Breast epithelium (tissue), 3 donors: Measurements from ENCODE around the gene CAMTA1.

Source experiments
- CTCF ChIP-seq, 3 donors: fragments of 450-650 bp; IDR thresholded peaks; one replicate each; pipeline ENCODE4 v1.5.1; 2016 to 2017; ENCODE audit warnings: antibody characterized with exemption in 3 of 3, mild to moderate bottlenecking in 3 of 3, moderate library complexity in 3 of 3
- POLR2A ChIP-seq: fragments of 450-650 bp; IDR thresholded peaks from one replicate; pipeline ENCODE4 v1.6.1; 2016; ENCODE audit warnings: antibody characterized with exemption, mild to moderate bottlenecking, moderate library complexity

- TF ChIP-seq CTCF (IDR thresholded peaks at IDR 0.05) (no peak), POLR2A (no peak)
These were observed 727.8 kb downstream of the CAMTA1 start for GRCh38 chr1:7513081-7513480.
